IPS-18a (cell line): Measurements from ENCODE around the gene RPS3.

Source experiments
- H3K27ac ChIP-seq: one replicate; pipeline ENCODE4 v1.5.1; 2013; ENCODE audit warnings: low read length
- H3K27me3 ChIP-seq: one replicate; pipeline ENCODE4 v1.6.1; 2013; ENCODE audit warnings: mild to moderate bottlenecking, low read length; ENCODE audit not compliant: control insufficient read depth, insufficient read depth
- H3K36me3 ChIP-seq: one replicate; pipeline ENCODE4 v1.6.1; 2013; ENCODE audit warnings: low read depth, low read length; ENCODE audit not compliant: control insufficient read depth
- H3K4me1 ChIP-seq: one replicate; pipeline ENCODE4 v1.6.1; 2013; ENCODE audit warnings: low read depth, low read length; ENCODE audit not compliant: control insufficient read depth
- H3K4me3 ChIP-seq: one replicate; pipeline ENCODE4 v1.5.1; 2013; ENCODE audit warnings: low read length
- H3K9ac ChIP-seq: one replicate; pipeline ENCODE4 v1.6.1; 2013; ENCODE audit warnings: mild to moderate bottlenecking, low read length, moderate library complexity
- H3K9me3 ChIP-seq: one replicate; pipeline ENCODE4 v1.6.1; 2013; ENCODE audit warnings: low read depth, low read length; ENCODE audit not compliant: control insufficient read depth

The RPS3 gene

GRCh38 chr11:75440960-75441803 is 41.9 kb downstream of the RPS3 start:
- no peaks in the 10 kb centered on the region for H3K27me3 ChIP-seq
- no peaks in the 10 kb centered on the region for H3K36me3 ChIP-seq
- H3K9ac ChIP-seq: no peak overlapping the region
- no peaks in the 10 kb centered on the region for H3K4me1 ChIP-seq
- no peak overlapping the region for H3K27ac ChIP-seq
- H3K9me3 ChIP-seq: no peaks in the 10 kb centered on the region
- H3K4me3 ChIP-seq: no peak overlapping the region

DNA sequence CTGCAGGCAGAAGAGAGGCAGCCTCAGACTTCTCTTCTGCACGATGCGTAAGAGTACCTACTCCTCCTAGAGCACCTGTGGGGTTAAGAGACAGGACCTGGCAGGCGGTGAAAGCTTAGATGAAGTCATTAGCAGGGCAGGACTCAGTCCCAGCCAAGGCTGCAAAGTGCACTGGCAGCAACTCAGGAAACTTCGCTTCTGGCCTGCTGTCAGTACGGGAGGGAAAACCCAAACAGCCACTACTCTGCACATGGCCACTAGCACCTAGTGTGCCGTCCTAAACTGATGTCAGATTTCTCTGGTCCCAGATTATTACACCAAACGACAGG is 42.5 kb downstream of the RPS3 start:
- no peaks in the 10 kb centered on the region for H3K36me3 ChIP-seq
- no peaks in the 10 kb centered on the region for H3K4me1 ChIP-seq
- no peak overlapping the region for H3K9ac ChIP-seq
- no peaks in the 10 kb centered on the region for H3K9me3 ChIP-seq
- no peak overlapping the region for H3K4me3 ChIP-seq
- H3K27me3 ChIP-seq: no peaks in the 10 kb centered on the region
- H3K27ac ChIP-seq: no peak overlapping the region

DNA sequence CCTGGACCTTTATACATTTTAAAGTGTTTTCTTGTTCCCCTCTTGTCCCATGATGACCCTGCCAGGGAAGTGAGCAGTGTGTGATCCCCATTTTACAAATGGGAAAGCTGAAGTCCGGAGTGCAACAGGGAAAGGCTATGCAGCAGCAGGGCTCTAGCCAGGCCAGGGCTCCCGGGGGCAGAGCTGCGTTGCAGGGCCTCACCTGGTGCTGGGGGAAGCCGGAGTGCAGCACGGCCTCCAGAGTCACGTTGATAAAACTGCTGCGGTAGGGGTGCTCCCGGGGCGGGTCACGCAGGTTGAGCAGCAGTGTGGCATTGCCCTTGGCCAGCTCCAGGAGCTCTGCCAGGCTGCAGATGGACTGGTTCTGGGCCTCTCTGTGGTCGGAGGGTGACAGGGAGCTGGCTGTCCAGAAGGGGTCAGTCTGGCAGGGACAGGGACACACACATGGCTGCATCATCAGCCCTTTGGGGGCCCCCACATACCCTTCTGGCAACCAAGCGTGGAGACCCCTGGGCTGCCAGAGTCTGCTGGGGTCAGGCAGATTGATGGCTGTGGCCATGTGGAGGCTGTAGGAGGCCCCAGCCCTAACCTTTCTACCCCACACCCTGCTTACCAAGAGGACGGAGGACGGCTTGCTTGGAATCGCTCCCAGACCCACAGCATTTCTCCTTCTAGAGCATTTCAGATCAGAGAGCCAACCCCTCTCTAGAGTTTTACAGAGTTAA is 43.0 kb downstream of the RPS3 start:
- H3K9me3 ChIP-seq: no peaks in the 10 kb centered on the region

GRCh38 chr11:75443043-75443442 is 43.7 kb downstream of the RPS3 start:
- no peak overlapping the region for H3K4me3 ChIP-seq

More for the DNA sequence above, 43.0 kb downstream of the RPS3 start:
- no peak overlapping the region for H3K27ac ChIP-seq
- H3K27me3 ChIP-seq: no peaks in the 10 kb centered on the region
- H3K9ac ChIP-seq: no peak overlapping the region
- no peaks in the 10 kb centered on the region for H3K36me3 ChIP-seq
- H3K4me1 ChIP-seq: no peaks in the 10 kb centered on the region
- no peak overlapping the region for H3K4me3 ChIP-seq

GRCh38 chr11:75445315-75445953 is 46.1 kb downstream of the RPS3 start:
- Histone ChIP-seq H3K9ac (no peak overlapping the region), H3K27ac (no peak overlapping the region), H3K4me3 (no peak overlapping the region), H3K9me3 (no peaks in the 10 kb centered on the region), H3K4me1 (no peaks in the 10 kb centered on the region), H3K36me3 (no peaks in the 10 kb centered on the region), H3K27me3 (no peaks in the 10 kb centered on the region)

More at GRCh38 chr11:75443043-75443442, 43.7 kb downstream of the RPS3 start:
- Histone ChIP-seq H3K27me3 (no peaks in the 10 kb centered on the region), H3K27ac (no peak overlapping the region), H3K36me3 (no peaks in the 10 kb centered on the region), H3K9ac (no peak overlapping the region), H3K4me1 (no peaks in the 10 kb centered on the region), H3K9me3 (no peaks in the 10 kb centered on the region)

- Histone ChIP-seq H3K27me3 (no peaks in the 10 kb centered on the region), H3K9ac (no peak overlapping the region), H3K27ac (no peak overlapping the region), H3K9me3 (no peaks in the 10 kb centered on the region), H3K4me3 (no peak overlapping the region), H3K36me3 (no peaks in the 10 kb centered on the region), H3K4me1 (no peaks in the 10 kb centered on the region)
Measured at GRCh38 chr11:75447415-75447814, 48.1 kb downstream of the RPS3 start.

GRCh38 chr11:75449271-75449670 is 50.0 kb downstream of the RPS3 start:
- H3K4me3 ChIP-seq: no peak overlapping the region
- no peaks in the 10 kb centered on the region for H3K27me3 ChIP-seq
- H3K36me3 ChIP-seq: no peaks in the 10 kb centered on the region
- H3K27ac ChIP-seq: no peak overlapping the region
- H3K9ac ChIP-seq: no peak overlapping the region
- H3K4me1 ChIP-seq: no peaks in the 10 kb centered on the region
- no peaks in the 10 kb centered on the region for H3K9me3 ChIP-seq

DNA sequence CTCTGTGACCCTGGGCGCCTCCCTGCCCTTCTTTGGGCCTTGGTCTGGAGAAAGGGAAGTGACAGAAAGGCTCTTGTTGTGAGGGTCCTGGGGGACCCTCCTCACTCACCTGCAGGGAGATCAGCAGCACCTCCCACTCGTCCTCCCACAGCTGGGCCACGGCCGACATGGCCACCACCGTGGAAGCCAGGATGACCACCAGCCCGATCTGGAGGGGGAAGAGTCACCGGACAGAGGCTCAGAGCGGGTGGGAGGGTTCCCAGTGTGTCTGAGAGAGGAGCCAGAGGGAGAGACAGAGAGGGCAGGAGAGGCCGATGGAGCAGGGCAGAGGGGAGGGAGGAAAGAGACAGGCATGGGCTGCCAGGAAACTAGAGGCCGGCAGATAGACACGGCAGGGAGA is 50.5 kb downstream of the RPS3 start:
- H3K9ac ChIP-seq: no peak overlapping the region
- no peaks in the 10 kb centered on the region for H3K9me3 ChIP-seq
- H3K36me3 ChIP-seq: no peaks in the 10 kb centered on the region
- no peak overlapping the region for H3K27ac ChIP-seq
- no peaks in the 10 kb centered on the region for H3K27me3 ChIP-seq
- peaks cover under 1% of the 10 kb centered on the region for H3K4me1 ChIP-seq
- H3K4me3 ChIP-seq: no peak overlapping the region

- Histone ChIP-seq H3K9ac (no peak overlapping the region), H3K27me3 (no peaks in the 10 kb centered on the region), H3K36me3 (no peaks in the 10 kb centered on the region), H3K27ac (no peak overlapping the region), H3K9me3 (no peaks in the 10 kb centered on the region), H3K4me3 (no peak overlapping the region), H3K4me1 (peaks cover 5% of the 10 kb centered on the region)
Measured at GRCh38 chr11:75450236-75450635, 50.9 kb downstream of the RPS3 start.

DNA sequence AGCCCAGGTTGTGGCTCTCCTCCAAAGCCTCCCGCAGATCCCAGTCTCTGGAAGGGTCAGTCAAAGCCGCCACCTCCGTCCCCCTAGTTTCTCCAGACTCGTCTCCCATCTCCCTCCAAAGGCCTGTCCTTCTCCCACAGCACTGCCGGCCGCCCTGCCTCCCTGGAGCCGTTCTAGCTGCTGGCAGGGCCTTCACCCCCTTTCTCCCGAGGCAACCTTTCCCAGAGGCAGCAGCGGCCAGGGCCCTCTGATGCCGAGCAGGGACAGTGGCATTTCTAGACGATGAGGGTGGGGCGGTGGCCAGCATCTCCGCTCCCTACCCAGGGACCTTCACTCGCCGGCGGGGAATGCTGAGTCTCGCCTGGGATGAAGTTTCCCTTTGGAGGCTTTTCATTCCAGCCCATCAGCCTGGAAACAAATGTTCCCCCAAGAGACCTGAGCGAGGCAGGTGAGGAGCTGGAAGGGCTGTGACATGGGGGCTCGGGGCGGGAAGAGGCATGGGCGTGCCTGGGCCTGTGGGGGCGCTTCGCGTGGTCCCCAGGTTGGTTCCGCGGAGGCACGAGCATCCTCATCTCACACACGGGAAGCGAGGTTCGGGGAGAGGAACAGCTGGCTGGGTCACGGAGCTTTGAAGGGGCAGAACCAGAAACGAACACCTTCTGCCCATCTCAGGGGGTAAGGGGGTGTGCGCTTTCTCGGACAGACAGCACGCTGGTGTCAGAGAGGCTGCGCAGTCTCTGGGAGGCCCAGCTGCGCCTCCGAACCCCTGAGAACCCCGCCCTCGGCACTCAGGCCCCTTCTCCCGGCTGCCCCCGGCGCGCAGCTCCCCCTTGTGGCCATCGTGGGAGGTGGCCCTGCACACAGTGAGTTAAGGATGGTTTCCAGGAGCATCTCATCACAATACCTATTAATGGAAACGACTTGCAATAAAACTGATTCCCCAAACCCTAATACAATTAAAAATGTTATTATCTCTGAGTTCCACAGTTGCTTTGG is 51.8 kb downstream of the RPS3 start:
- peaks cover 6% of the 10 kb centered on the region for H3K4me1 ChIP-seq

More for the DNA sequence above, 51.8 kb downstream of the RPS3 start:
- no peaks in the 10 kb centered on the region for H3K9me3 ChIP-seq
- H3K9ac ChIP-seq: no peak overlapping the region
- no peak overlapping the region for H3K4me3 ChIP-seq
- no peaks in the 10 kb centered on the region for H3K27me3 ChIP-seq
- H3K27ac ChIP-seq: no peak overlapping the region
- H3K36me3 ChIP-seq: no peaks in the 10 kb centered on the region
